Astrocyte (in vitro differentiated cells and primary cell): ENCODE measurements around the gene EHD4. TPM values are rescaled to one million over a fixed set of nuclear protein-coding genes. Genes with fewer than 3 reads are reported as not detected.

ENCODE experiments used
- DNase-seq: peaks from one replicate; pipeline ENCODE4 v3.0.0-alpha.2; 2010; ENCODE audit warnings: low read depth
- FAIRE-seq: peaks from 2 replicates; lab custom pipeline; 2011; peaks lifted over from hg19 to GRCh38; lab: Jason Lieb, UNC
- H2AFZ ChIP-seq: 2 replicates; pipeline ENCODE4 v1.6.0; 2012; ENCODE audit warnings: low read depth, low read length, inconsistent platforms
- H3K27ac ChIP-seq: 2 replicates; pipeline ENCODE4 v1.5.1; 2011; ENCODE audit warnings: low read depth, low read length, inconsistent platforms
- H3K27me3 ChIP-seq: 2 replicates; pipeline ENCODE4 v1.6.0; 2011; ENCODE audit warnings: low read length, inconsistent platforms; ENCODE audit not compliant: insufficient read depth
- H3K36me3 ChIP-seq: 2 replicates; pipeline ENCODE4 v1.5.1; 2011; ENCODE audit warnings: low read length, inconsistent platforms; ENCODE audit not compliant: insufficient read depth
- H3K4me1 ChIP-seq: 2 replicates; pipeline ENCODE4 v1.5.1; 2011; ENCODE audit warnings: low read length, inconsistent platforms; ENCODE audit not compliant: insufficient read depth
- H3K4me2 ChIP-seq: 2 replicates; pipeline ENCODE4 v1.6.0; 2012; ENCODE audit warnings: low read length, inconsistent platforms
- H3K4me3 ChIP-seq: 2 replicates; pipeline ENCODE4 v1.5.1; 2011; ENCODE audit warnings: low read depth, mild to moderate bottlenecking, low read length, inconsistent platforms; ENCODE audit not compliant: insufficient read depth
- H3K79me2 ChIP-seq: 2 replicates; pipeline ENCODE4 v1.6.0; 2012; ENCODE audit warnings: mild to moderate bottlenecking, low read length, inconsistent platforms; ENCODE audit not compliant: insufficient read depth
- H3K9ac ChIP-seq: 2 replicates; pipeline ENCODE4 v1.6.0; 2012; ENCODE audit warnings: mild to moderate bottlenecking, low read length, inconsistent platforms
- H3K9me3 ChIP-seq: 2 replicates; pipeline ENCODE4 v1.5.1; 2012; ENCODE audit warnings: low read depth, mild to moderate bottlenecking, low read length, inconsistent platforms; ENCODE audit not compliant: insufficient read depth
- H4K20me1 ChIP-seq: 2 replicates; pipeline ENCODE4 v1.6.0; 2012; ENCODE audit warnings: low read length, inconsistent platforms; ENCODE audit not compliant: insufficient read depth
- H3K27ac Mint-ChIP-seq: one replicate; pipeline ENCODE4 v1.8.0; 2021; ENCODE audit warnings: mild to moderate bottlenecking, mixed read lengths; ENCODE audit not compliant: unreplicated experiment
- H3K27me3 Mint-ChIP-seq: one replicate; pipeline ENCODE4 v1.8.0; 2021; ENCODE audit warnings: low read depth, mixed read lengths; ENCODE audit not compliant: unreplicated experiment
- H3K36me3 Mint-ChIP-seq: one replicate; pipeline ENCODE4 v1.8.0; 2021; ENCODE audit warnings: low read depth, mixed read lengths; ENCODE audit not compliant: unreplicated experiment
- H3K4me1 Mint-ChIP-seq: one replicate; pipeline ENCODE4 v1.8.0; 2021; ENCODE audit warnings: low read depth, mixed read lengths; ENCODE audit not compliant: unreplicated experiment
- H3K4me3 Mint-ChIP-seq: one replicate; pipeline ENCODE4 v1.8.0; 2021; ENCODE audit warnings: mild to moderate bottlenecking, moderate library complexity, mixed read lengths; ENCODE audit not compliant: unreplicated experiment
- H3K9me3 Mint-ChIP-seq: one replicate; pipeline ENCODE4 v1.8.0; 2021; ENCODE audit warnings: mild to moderate bottlenecking, mixed read lengths; ENCODE audit not compliant: unreplicated experiment
- EZH2 ChIP-seq: IDR thresholded peaks from 2 replicates; pipeline ENCODE4 v1.6.1; 2012; ENCODE audit warnings: mild to moderate bottlenecking, low read length, inconsistent platforms; ENCODE audit not compliant: insufficient read depth
- total RNA-seq: library from RNA; stranded (reverse); gene quantifications from 2 replicates; pipeline ENCODE4 v1.2.1, GENCODE V29; 2021
- TF ChIP-seq, protein P1 (sequence below): IDR thresholded peaks from 2 replicates; pipeline ENCODE4 v1.5.1; 2011; ENCODE audit warnings: low read depth, mild to moderate bottlenecking, inconsistent platforms, low read length, moderate library complexity; ENCODE audit not compliant: insufficient read depth

Gene EHD4
- total RNA-seq, 1 donor from 2014 or later: 46.4 TPM

DNA sequence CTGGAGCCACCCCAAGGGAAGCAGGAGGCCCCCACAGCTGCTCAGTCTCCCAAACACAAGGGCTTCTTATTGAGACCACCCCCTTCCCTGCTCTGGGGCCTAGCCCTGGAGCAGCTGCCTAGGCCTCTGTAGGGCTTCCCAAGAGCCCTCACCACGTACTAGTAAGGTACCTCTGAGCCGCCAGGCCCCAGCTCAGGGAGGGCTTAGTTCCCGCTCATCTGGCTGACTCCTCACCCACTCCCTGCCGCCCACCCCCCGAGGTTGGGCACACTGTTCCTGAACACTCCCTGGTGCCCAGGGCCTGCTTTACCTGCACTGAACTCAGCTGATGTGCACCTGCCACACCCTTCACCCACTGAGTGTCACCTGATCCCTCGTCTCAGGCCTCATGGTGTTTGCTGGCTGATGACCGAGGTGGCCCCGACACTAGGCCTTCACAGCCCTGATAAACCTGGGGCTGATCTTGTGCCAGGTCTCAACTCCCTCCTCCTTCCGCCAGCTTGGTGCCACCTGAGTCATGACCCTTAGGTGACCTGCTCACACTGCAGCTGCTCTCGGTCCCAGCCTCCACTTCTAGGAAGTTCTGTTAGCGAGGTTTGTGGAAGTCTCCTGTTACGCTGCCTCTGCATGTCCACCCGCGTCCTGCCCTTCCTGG is 60.5 kb downstream of the EHD4 start:
- Histone ChIP-seq H3K4me1 (peaks cover 4% of the 10 kb centered on the region), H3K36me3 (peaks cover 30% of the 10 kb centered on the region), H4K20me1 (peaks cover 44% of the 10 kb centered on the region), H3K4me3 (no peak overlapping the region), H3K4me2 (no peak overlapping the region), H3K9me3 (peaks cover under 1% of the 10 kb centered on the region), H3K27me3 (no peaks in the 10 kb centered on the region), H3K9ac (no peak overlapping the region), H3K79me2 (peaks cover 9% of the 10 kb centered on the region), H2AFZ (no peak overlapping the region), H3K27ac (no peak overlapping the region)
- Mint-ChIP-seq H3K9me3 (no peaks in the 10 kb centered on the region), H3K4me3 (no peak overlapping the region), H3K27me3 (no peaks in the 10 kb centered on the region), H3K36me3 (peaks cover 35% of the 10 kb centered on the region), H3K4me1 (peaks cover 30% of the 10 kb centered on the region), H3K27ac (no peak overlapping the region)
- no peak for DNase-seq
- TF ChIP-seq EZH2: no peak
- TF ChIP-seq, protein P1, sequence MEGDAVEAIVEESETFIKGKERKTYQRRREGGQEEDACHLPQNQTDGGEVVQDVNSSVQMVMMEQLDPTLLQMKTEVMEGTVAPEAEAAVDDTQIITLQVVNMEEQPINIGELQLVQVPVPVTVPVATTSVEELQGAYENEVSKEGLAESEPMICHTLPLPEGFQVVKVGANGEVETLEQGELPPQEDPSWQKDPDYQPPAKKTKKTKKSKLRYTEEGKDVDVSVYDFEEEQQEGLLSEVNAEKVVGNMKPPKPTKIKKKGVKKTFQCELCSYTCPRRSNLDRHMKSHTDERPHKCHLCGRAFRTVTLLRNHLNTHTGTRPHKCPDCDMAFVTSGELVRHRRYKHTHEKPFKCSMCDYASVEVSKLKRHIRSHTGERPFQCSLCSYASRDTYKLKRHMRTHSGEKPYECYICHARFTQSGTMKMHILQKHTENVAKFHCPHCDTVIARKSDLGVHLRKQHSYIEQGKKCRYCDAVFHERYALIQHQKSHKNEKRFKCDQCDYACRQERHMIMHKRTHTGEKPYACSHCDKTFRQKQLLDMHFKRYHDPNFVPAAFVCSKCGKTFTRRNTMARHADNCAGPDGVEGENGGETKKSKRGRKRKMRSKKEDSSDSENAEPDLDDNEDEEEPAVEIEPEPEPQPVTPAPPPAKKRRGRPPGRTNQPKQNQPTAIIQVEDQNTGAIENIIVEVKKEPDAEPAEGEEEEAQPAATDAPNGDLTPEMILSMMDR: no peak
- no peak for FAIRE-seq

- Histone ChIP-seq H3K27me3 (no peaks in the 10 kb centered on the region), H3K79me2 (peaks cover 3% of the 10 kb centered on the region), H3K9me3 (peaks cover 5% of the 10 kb centered on the region), H3K4me1 (no peaks in the 10 kb centered on the region), H3K36me3 (peaks cover 32% of the 10 kb centered on the region), H3K9ac (no peak overlapping the region), H3K4me3 (no peak overlapping the region), H3K4me2 (no peak overlapping the region), H3K27ac (no peak overlapping the region), H2AFZ (no peak overlapping the region), H4K20me1 (peaks cover 51% of the 10 kb centered on the region)
- Mint-ChIP-seq H3K4me1 (peaks cover 11% of the 10 kb centered on the region), H3K27me3 (no peaks in the 10 kb centered on the region), H3K27ac (no peak overlapping the region), H3K36me3 (peaks cover 33% of the 10 kb centered on the region), H3K4me3 (no peak overlapping the region), H3K9me3 (no peaks in the 10 kb centered on the region)
- TF ChIP-seq, protein P1: no peak
- no peak for TF ChIP-seq EZH2
- DNase-seq (no peak), FAIRE-seq (no peak)
Observed at GRCh38 chr15:41908736-41909461, 63.5 kb downstream of the EHD4 start.

GRCh38 chr15:41907141-41907540 is 65.2 kb downstream of the EHD4 start:
- Histone ChIP-seq H3K4me1 (no peaks in the 10 kb centered on the region), H3K27me3 (no peaks in the 10 kb centered on the region), H3K79me2 (peaks cover 3% of the 10 kb centered on the region), H2AFZ (no peak overlapping the region), H3K4me2 (no peak overlapping the region), H3K27ac (no peak overlapping the region), H3K9me3 (peaks cover 5% of the 10 kb centered on the region), H3K4me3 (no peak overlapping the region), H4K20me1 (peaks cover 47% of the 10 kb centered on the region), H3K36me3 (peaks cover 27% of the 10 kb centered on the region), H3K9ac (no peak overlapping the region)
- no peak overlapping the region for H3K27ac Mint-ChIP-seq
- DNase-seq (no peak), FAIRE-seq (no peak)
- H3K36me3 Mint-ChIP-seq: peaks cover 26% of the 10 kb centered on the region
- no peaks in the 10 kb centered on the region for H3K27me3 Mint-ChIP-seq
- no peaks in the 10 kb centered on the region for H3K9me3 Mint-ChIP-seq
- TF ChIP-seq, protein P1: no peak
- TF ChIP-seq EZH2: no peak
- no peak overlapping the region for H3K4me3 Mint-ChIP-seq
- H3K4me1 Mint-ChIP-seq: peaks cover 11% of the 10 kb centered on the region
